HG02884 (cell line): Measurements from ENCODE around the gene RELN.
"Not testable (repeated sequence)": the region's sequence is repeated elsewhere in the genome, so short reads cannot be mapped to it uniquely, and the experiment has no call there.

Source experiments
- ATAC-seq: cut with Tn5 transposase; IDR thresholded peaks from one replicate; pipeline ENCODE4 v1.9.1; 2021; ENCODE audit warnings: mild to moderate bottlenecking, moderate library complexity; ENCODE audit not compliant: unreplicated experiment

RELN gene

DNA sequence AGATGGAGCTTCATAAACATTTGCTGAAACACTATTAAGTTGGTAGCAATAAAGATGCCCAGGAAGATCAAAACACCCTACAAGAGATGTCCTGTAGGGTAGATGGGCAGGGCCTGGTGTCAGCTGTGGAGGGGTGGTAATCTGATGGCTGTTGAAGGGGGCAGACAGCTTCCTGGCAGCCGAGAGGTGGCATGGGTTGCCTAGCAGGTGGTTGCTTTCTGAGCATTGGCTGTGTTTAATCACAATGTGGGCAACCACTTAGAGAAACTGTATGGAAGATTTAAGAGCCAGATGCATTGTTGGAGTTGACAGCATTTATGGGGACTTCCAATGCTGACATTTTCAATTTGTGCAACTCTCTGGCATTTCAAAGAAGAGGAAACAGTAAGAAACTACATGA lies 463.5 kb downstream of the RELN start:
- ATAC-seq, result no peak

- ATAC-seq, result no peak
Observed at GRCh38 chr7:103524042-103524907, 465.2 kb downstream of the RELN start.

- ATAC-seq, result no peak
Observed at GRCh38 chr7:103521937-103522336, 467.5 kb downstream of the RELN start.

DNA sequence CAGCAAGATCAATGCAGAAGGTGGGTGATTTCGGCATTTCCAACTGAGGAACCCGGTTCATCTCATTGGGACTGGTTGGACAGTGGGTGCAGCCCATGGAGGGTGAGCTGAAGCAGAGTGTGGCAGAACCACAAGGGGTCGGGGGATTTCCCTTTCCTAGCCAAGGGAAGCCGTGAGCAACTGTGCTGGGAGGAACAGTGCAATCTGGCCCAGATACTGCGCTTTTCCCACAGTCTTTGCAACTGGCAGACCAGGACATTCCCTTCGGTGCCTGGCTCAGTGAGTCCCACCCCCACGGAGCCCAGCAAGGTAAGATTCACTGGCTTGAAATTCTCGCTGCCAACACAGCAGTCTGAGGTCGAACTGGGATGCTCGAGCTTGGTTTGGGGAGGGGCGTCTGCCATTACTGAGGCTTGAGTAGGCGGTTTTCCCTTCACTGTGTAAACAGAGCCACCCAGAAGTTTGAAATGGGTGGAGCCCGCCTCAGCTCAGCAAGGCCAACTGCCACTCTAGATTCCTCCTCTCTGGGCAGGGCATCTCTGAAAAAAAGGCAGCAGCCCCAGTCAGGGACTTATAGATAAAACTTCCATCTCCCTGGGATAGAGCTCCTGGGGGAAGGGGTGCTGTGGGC lies 484.8 kb downstream of the RELN start:
- no peak for ATAC-seq

- ATAC-seq, result no peak
Observed at GRCh38 chr7:103501206-103501605, 488.3 kb downstream of the RELN start.

DNA sequence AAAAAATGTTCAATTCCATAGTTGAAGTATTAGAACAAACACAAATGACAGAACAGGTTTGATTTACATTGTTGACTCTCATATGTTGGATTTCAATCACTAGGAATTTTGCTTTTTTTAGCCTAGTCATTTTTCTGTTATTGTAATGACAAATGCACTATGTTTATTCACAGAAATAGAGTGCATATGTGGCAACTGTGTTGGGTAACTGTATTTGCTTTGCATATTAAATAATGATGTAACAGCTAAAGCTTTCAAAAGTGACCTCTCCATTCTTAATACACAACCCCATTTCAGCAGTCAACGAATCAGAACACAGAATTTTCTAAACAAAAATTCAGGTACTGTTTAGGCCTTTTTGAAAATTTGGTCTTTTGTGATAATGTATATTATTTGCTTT lies 489.5 kb downstream of the RELN start:
- ATAC-seq, result no peak

DNA sequence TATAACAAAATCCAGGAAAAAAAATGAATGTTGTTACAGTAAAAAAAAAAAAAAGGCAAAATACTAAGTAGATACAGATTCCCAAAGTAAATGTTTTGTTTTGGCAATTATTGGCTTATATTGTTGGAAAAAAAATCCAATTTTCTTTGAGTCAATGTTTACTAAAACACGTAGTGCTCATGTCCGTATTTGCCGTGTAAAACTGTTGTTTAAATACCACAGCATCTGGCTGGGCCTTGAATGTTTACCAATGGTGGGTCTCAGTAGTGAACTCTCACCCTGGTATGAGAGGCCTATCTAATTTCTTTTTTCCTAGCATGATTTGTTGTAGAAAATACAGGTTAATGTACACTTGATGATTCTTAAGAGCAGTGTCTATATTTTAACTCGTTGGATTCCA lies 502.0 kb downstream of the RELN start:
- no peak for ATAC-seq

DNA sequence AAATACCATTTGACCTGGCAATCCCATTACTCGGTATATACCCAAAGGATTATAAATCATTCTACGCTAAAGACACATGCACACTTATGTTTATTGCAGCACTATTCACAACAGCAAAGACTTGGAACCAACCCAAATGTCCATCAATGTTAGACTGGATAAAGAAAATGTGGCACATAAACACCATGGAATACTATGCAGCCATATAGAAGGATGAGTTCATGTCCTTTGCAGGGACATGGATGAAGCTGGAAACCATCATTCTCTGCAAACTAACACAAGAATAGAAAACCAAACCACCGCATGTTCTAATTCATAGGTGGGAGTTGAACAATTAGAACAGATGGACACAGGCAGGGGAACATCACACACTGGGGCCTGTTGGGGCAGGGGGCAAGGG lies 502.6 kb downstream of the RELN start:
- not testable (repeated sequence) for ATAC-seq

DNA sequence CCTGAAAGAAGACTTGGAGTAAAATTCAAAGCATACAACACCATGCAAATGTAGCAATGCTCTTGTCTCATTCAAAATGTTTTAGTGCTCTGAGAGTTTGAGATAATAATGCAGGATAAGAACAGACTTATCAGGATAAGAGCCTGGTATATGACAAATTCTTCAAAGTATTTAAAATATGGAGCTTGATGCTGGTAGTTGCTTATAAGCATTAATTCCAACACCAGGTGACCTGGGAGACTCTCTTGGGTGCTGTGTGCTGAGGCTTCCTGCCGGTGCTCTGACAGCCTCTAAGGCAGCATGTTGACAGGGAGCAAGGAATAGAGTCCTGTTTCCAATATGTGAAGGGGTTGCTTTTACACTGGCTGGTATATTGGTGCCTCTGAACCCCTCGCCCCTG lies 508.7 kb downstream of the RELN start:
- no peak for ATAC-seq

DNA sequence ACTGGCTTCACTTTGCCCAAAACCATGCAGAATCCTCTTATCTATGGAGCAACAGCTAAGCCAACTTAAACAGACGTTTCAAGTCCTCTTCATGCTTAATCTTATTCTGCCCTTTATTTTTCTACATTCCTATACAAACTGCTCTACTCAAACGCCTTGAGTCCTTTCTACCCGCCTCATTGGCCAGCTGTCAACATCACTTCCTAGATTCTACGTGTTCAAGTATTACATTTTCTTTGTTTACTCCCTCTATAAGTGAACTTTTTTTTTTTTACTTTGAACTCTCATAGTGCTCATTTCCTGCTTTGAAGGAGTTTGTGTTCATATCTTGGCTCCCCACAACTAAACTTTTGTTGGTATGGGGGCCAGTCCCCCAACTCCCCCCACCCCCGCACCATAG lies 514.5 kb downstream of the RELN start:
- ATAC-seq, result no peak

GRCh38 chr7:103469095-103469948 lies 520.1 kb downstream of the RELN start:
- no peak for ATAC-seq

GRCh38 chr7:103466814-103467213 lies 522.6 kb downstream of the RELN start:
- no peak for ATAC-seq

DNA sequence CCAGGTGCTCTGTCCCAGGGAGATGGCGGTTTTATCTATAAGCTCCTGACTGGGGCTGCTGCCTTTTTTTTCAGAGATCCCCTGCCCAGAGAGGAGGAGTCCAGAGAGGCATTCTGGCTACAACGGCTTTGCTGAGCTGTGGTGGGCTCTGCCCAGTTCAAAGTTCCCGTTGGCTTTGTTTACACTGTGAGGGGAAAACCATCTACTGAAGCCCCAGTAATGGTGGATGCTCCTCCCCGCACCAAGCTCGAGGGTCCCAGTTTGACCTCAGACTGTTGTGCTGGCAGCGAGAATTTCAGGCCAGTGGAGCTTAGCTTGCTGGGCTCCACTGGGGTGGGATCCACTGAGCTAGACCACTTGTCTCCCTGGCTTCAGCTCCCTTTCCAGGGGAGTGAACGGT lies 527.1 kb downstream of the RELN start:
- no peak for ATAC-seq

- ATAC-seq, result no peak
Observed at GRCh38 chr7:103447073-103447960, 542.1 kb downstream of the RELN start.

- ATAC-seq, result no peak
Observed at GRCh38 chr7:103446049-103446520, 543.4 kb downstream of the RELN start, which contains the start of gene SLC26A5. Gene SLC26A5 (minus strand): TSS chr7:103446207. CDS start chr7:103421514, 24,693 bp downstream.

DNA sequence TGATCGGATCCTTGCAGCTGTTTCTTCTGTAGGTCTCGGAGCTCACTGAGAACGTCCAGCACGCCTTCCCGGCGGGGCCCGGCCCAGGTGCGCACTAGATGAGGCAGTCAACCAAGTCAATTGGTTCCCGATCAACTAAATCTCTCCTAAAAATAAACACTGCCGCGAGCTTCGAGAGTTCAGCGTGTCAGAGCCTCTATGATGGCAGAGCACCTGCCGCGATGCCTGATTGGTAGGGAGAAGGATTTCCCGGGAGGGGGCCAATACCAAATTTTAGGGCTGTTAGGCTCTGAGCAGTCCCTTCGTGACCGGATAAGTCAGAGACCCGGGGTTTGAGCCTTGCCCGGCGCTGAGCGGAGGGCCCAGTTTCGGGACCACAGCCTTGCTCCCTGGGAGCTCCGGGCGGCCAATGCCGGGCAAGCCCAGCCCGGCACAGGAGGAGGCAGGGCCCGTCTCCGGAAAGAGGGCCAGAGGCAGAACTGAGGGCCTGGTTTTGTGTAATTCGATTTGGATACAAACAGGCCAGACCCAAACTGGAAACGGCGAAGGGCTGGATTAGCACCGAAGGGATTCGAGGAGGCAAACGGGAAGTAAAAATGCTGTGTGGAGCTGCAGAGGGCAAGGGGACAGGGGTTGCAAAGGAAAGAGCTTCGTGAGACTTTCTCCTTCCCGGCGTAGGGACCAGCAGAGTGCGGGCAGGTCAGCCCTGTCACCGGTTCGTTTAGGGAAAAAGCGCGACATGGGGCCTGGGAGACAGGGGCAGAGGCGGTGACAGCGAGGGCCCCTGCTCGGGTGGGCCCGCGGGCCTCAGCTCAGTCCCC lies 544.0 kb downstream of the RELN start:
- ATAC-seq, result no peak

- ATAC-seq, result no peak
Observed at GRCh38 chr7:103439661-103440060, 549.8 kb downstream of the RELN start.

DNA sequence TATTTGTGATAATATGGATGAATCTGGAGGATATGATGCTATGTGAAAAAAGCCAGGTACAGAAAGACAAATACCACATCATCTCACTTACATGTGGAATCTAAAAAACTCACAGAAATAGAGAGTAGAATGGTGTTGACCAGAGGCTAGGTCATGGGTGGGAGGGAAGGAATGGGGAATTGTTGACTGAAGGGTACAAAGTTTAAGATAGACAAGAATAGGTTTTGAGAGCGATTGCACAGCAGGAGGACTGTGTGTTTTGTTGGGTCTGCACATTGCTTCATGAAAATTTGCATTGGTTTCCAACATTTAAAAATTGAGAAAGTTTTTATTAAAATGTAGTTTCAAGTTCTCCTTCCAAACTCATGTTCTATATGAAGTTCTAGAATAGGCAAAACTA lies 551.8 kb downstream of the RELN start:
- ATAC-seq, result no peak

DNA sequence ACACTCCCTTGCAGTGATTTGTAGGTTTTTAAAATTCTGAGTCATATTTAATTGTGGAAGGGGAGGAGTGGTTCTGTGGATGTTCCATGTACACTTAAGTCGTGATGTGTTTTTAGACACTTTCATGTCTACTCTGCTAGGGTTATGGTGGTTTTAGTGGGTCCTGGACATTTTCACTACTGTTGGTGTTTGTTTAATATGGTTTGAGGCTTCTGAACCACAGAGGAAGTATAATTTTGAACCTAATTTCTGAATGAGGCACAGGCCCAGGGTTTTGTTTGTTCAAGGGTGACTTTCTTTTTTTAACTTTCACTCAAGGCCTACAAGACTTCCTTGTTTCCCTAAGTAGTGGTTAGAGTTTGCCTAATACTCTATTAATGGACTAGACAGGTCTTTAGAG lies 556.7 kb downstream of the RELN start:
- ATAC-seq, result peak; percentile 92
